Neural cell (in vitro differentiated cells): ENCODE results near the gene CFAP43. TPM values are rescaled to one million over a fixed set of nuclear protein-coding genes. Genes with fewer than 3 reads are reported as not detected.

Experiments
- H2AFZ ChIP-seq: fragments of 200-600, 300-800 bp; sonication (generic), shearing (Covaris generic); 2 replicates; pipeline ENCODE4 v1.6.0; 2014; ENCODE audit warnings: low read depth, mild to moderate bottlenecking, antibody characterized with exemption, low read length, moderate library complexity
- H3F3A ChIP-seq: fragments of 200-600 bp; shearing (Covaris generic); 2 replicates; pipeline ENCODE4 v1.6.1; 2016; ENCODE audit warnings: mild to moderate bottlenecking, moderate library complexity, mixed read lengths, antibody characterized with exemption, low read length; ENCODE audit not compliant: insufficient read depth, poor library complexity, severe bottlenecking
- H3K27ac ChIP-seq: fragments of 200-600, 300-800 bp; sonication (generic), shearing (Covaris generic); 2 replicates; pipeline ENCODE4 v1.5.1; 2014; ENCODE audit warnings: mild to moderate bottlenecking, low read length, moderate library complexity
- H3K27me3 ChIP-seq: fragments of 300-800, 200-600 bp; sonication (generic), shearing (Covaris generic); 2 replicates; pipeline ENCODE4 v1.6.0; 2014; ENCODE audit warnings: mild to moderate bottlenecking, low read depth, low read length, moderate library complexity; ENCODE audit not compliant: insufficient read depth
- H3K36me3 ChIP-seq: fragments of 300-800, 200-600 bp; sonication (generic), shearing (Covaris generic); 2 replicates; pipeline ENCODE4 v1.5.1; 2014; ENCODE audit warnings: mild to moderate bottlenecking, antibody characterized with exemption, low read length, moderate library complexity; ENCODE audit not compliant: insufficient read depth
- H3K4me2 ChIP-seq: fragments of 300-800, 200-600 bp; sonication (generic), shearing (Covaris generic); 2 replicates; pipeline ENCODE4 v1.6.0; 2014; ENCODE audit warnings: mild to moderate bottlenecking, low read length
- H3K4me3 ChIP-seq: fragments of 300-800, 200-600 bp; sonication (generic), shearing (Covaris generic); 2 replicates; pipeline ENCODE4 v1.5.1; 2014; ENCODE audit warnings: mild to moderate bottlenecking, low read length, moderate library complexity
- H3K79me2 ChIP-seq: fragments of 200-600 bp; shearing (Covaris generic); replicated peaks from 2 replicates; pipeline ENCODE4 v1.6.0; 2014; ENCODE audit warnings: mild to moderate bottlenecking, low read length, moderate library complexity; ENCODE audit not compliant: insufficient read depth
- H3K9ac ChIP-seq: fragments of 300-800, 200-600 bp; sonication (generic), shearing (Covaris generic); 2 replicates; pipeline ENCODE4 v1.6.1; 2016; ENCODE audit warnings: mild to moderate bottlenecking, low read length, mixed read lengths
- H3K9me2 ChIP-seq: fragments of 200-600 bp; shearing (Covaris generic); 2 replicates; pipeline ENCODE4 v1.6.1; 2016; ENCODE audit warnings: mild to moderate bottlenecking, low read length, mixed read lengths; ENCODE audit not compliant: insufficient read depth
- H3K9me3 ChIP-seq: fragments of 200-600, 300-800 bp; sonication (generic), shearing (Covaris generic); 2 replicates; pipeline ENCODE4 v1.6.1; 2016; ENCODE audit warnings: mild to moderate bottlenecking, mixed run types, low read length, moderate library complexity, mixed read lengths
- H4K20me1 ChIP-seq: fragments of 200-600 bp; shearing (Covaris generic); 2 replicates; pipeline ENCODE4 v1.6.1; 2016; ENCODE audit warnings: mild to moderate bottlenecking, mixed run types; ENCODE audit not compliant: insufficient read depth
- CTCF ChIP-seq: fragments of 450-650 bp; IDR thresholded peaks from 2 replicates; pipeline ENCODE4 v1.5.1; 2014; ENCODE audit warnings: antibody characterized with exemption, mild to moderate bottlenecking, moderate library complexity; ENCODE audit not compliant: poor library complexity, severe bottlenecking
- EP300 ChIP-seq: fragments of 450-650 bp; conservative IDR thresholded peaks from 2 replicates; pipeline ENCODE4 v1.6.1; 2014; ENCODE audit warnings: antibody characterized with exemption, mild to moderate bottlenecking, moderate library complexity; ENCODE audit not compliant: poor library complexity, severe bottlenecking
- EZH2 ChIP-seq: fragments of 200-600, 300-800 bp; shearing (Covaris generic), sonication (generic); IDR thresholded peaks from 2 replicates; pipeline ENCODE4 v1.6.1; 2014; ENCODE audit warnings: antibody characterized with exemption, low read length, borderline replicate concordance, mild to moderate bottlenecking; ENCODE audit not compliant: insufficient read depth, poor library complexity, severe bottlenecking
- MXI1 ChIP-seq: fragments of 450-650 bp; conservative IDR thresholded peaks from 2 replicates; pipeline ENCODE4 v1.6.1; 2014; ENCODE audit warnings: antibody characterized with exemption, mild to moderate bottlenecking; ENCODE audit not compliant: poor library complexity, severe bottlenecking
- POLR2AphosphoS5 ChIP-seq: IDR thresholded peaks from 2 replicates; pipeline ENCODE4 v1.6.1; 2012
- RAD21 ChIP-seq: fragments of 450-650 bp; conservative IDR thresholded peaks from 2 replicates; pipeline ENCODE4 v1.6.1; 2014; ENCODE audit warnings: antibody characterized with exemption, mild to moderate bottlenecking, moderate library complexity
- REST ChIP-seq: IDR thresholded peaks from 2 replicates; pipeline ENCODE4 v1.6.1; 2012; ENCODE audit warnings: borderline replicate concordance
- SMC3 ChIP-seq: fragments of 450-650 bp; conservative IDR thresholded peaks from 2 replicates; pipeline ENCODE4 v1.6.1; 2014; ENCODE audit warnings: antibody characterized with exemption, mild to moderate bottlenecking, moderate library complexity; ENCODE audit not compliant: poor library complexity
- TAF1 ChIP-seq: IDR thresholded peaks from 2 replicates; pipeline ENCODE4 v1.6.1; 2012; ENCODE audit warnings: low read depth
- polyA plus RNA-seq: library from polyadenylated mRNA; depleted of rRNA; stranded (reverse); fragments of >200 nt; gene quantifications from 2 replicates; pipeline ENCODE4 v1.2.3, GENCODE V29; 2014

CFAP43 gene
- polyA plus RNA-seq, 1 donor from 2014 or later = 5.0 TPM

- H2AFZ ChIP-seq = no peak overlapping the region
- no peak overlapping the region for H3K4me3 ChIP-seq
- H4K20me1 ChIP-seq = no peaks in the 10 kb centered on the region
Observed at GRCh38 chr10:104130041-104130440, 102.1 kb downstream of the CFAP43 start.

GRCh38 chr10:104128214-104128613, 104.0 kb downstream of the CFAP43 start:
- Histone ChIP-seq H3K79me2 (no peaks in the 10 kb centered on the region), H3K4me2 (no peak overlapping the region), H3K27me3 (no peaks in the 10 kb centered on the region), H3K4me3 (no peak overlapping the region), H3F3A (no peaks in the 10 kb centered on the region), H2AFZ (no peak overlapping the region), H3K27ac (no peak overlapping the region), H4K20me1 (no peaks in the 10 kb centered on the region), H3K9me3 (no peaks in the 10 kb centered on the region), H3K9me2 (no peaks in the 10 kb centered on the region), H3K9ac (no peak overlapping the region), H3K36me3 (no peaks in the 10 kb centered on the region)
- TF ChIP-seq REST (no peak), TAF1 (no peak), MXI1 (no peak), CTCF (no peak), SMC3 (no peak), EZH2 (no peak)

More at GRCh38 chr10:104130041-104130440, 102.1 kb downstream of the CFAP43 start:
- TF ChIP-seq SMC3 = no peak
- no peak for TF ChIP-seq EP300
- TF ChIP-seq REST = no peak
- no peak for TF ChIP-seq RAD21
- no peak for TF ChIP-seq EZH2
- TF ChIP-seq CTCF = no peak
- no peak for TF ChIP-seq POLR2AphosphoS5
- no peak for TF ChIP-seq MXI1
- TF ChIP-seq TAF1 = no peak
- Histone ChIP-seq H3K27ac (no peak overlapping the region), H3K79me2 (no peaks in the 10 kb centered on the region), H3K4me2 (no peak overlapping the region), H3K27me3 (no peaks in the 10 kb centered on the region), H3F3A (no peaks in the 10 kb centered on the region), H3K9me2 (no peaks in the 10 kb centered on the region), H3K9me3 (no peaks in the 10 kb centered on the region), H3K36me3 (no peaks in the 10 kb centered on the region), H3K9ac (no peak overlapping the region)
